Mesenchymal stem cell (in vitro differentiated cells and primary cell): ENCODE results near the gene ZNHIT3.

ENCODE experiments used
- DNase-seq: peaks from one replicate; pipeline ENCODE4 v3.0.0-alpha.2; 2013
- H2AFZ ChIP-seq: one replicate; pipeline ENCODE4 v1.6.1; 2013; ENCODE audit warnings: low read depth, mild to moderate bottlenecking, control low read depth, inconsistent platforms, low read length, moderate library complexity
- H2AK5ac ChIP-seq: 2 replicates; pipeline ENCODE4 v1.6.1; 2013; ENCODE audit warnings: low read length, moderate library complexity, mild to moderate bottlenecking, inconsistent platforms; ENCODE audit not compliant: severe bottlenecking
- H2BK120ac ChIP-seq: one replicate; pipeline ENCODE4 v1.6.1; 2013; ENCODE audit warnings: low read depth, mild to moderate bottlenecking, inconsistent platforms, low read length, moderate library complexity
- H2BK12ac ChIP-seq, 2 experiments: one replicate each; pipeline ENCODE4 v1.6.1; 2013; ENCODE audit warnings: inconsistent platforms in 2 of 2, low read length in 2 of 2, mild to moderate bottlenecking in 2 of 2, moderate library complexity in 2 of 2, control low read depth in 1 of 2
- H2BK15ac ChIP-seq: one replicate; pipeline ENCODE4 v1.6.1; 2013; ENCODE audit warnings: mild to moderate bottlenecking, low read depth, inconsistent platforms; ENCODE audit not compliant: poor library complexity, severe bottlenecking
- H2BK5ac ChIP-seq: 2 replicates; pipeline ENCODE4 v1.6.1; 2013; ENCODE audit warnings: low read depth, mild to moderate bottlenecking, low read length, control low read depth, inconsistent platforms; ENCODE audit not compliant: poor library complexity, severe bottlenecking
- H3K14ac ChIP-seq, 2 experiments: one replicate each; pipeline ENCODE4 v1.6.1; 2013; ENCODE audit warnings: inconsistent platforms in 2 of 2, low read length in 2 of 2, control low read depth in 1 of 2, mild to moderate bottlenecking in 1 of 2, moderate library complexity in 1 of 2
- H3K18ac ChIP-seq, 2 experiments: one replicate each; pipeline ENCODE4 v1.6.1; 2013; ENCODE audit warnings: inconsistent platforms in 2 of 2, low read length in 2 of 2, control low read depth in 1 of 2, low read depth in 1 of 2, mild to moderate bottlenecking in 1 of 2
- H3K23ac ChIP-seq, 2 experiments: one replicate each; pipeline ENCODE4 v1.6.1; 2013; ENCODE audit warnings: inconsistent platforms in 2 of 2, low read length in 2 of 2, mild to moderate bottlenecking in 2 of 2, moderate library complexity in 2 of 2, control low read depth in 1 of 2
- H3K27ac ChIP-seq: 2 replicates; pipeline ENCODE4 v1.5.1; 2013; ENCODE audit warnings: mild to moderate bottlenecking, moderate library complexity, low read length, control low read depth, inconsistent platforms; ENCODE audit not compliant: poor library complexity, severe bottlenecking
- H3K27me3 ChIP-seq, 2 experiments: 2 replicates each; pipeline versions ENCODE4 v1.6.1 to v1.7.0; 2013; ENCODE audit warnings: low read length in 2 of 2, mild to moderate bottlenecking in 2 of 2, moderate library complexity in 2 of 2, control low read depth in 1 of 2, inconsistent platforms in 1 of 2; ENCODE audit not compliant: control insufficient read depth in 1 of 2, insufficient read depth in 1 of 2
- H3K36me3 ChIP-seq, 2 experiments: 2 replicates each; pipeline versions ENCODE4 v1.6.1 to v1.7.0; 2013; ENCODE audit warnings: low read length in 2 of 2, control low read depth in 1 of 2, inconsistent platforms in 1 of 2, low read depth in 1 of 2, mild to moderate bottlenecking in 1 of 2; ENCODE audit not compliant: insufficient read depth in 2 of 2, control insufficient read depth in 1 of 2
- H3K4ac ChIP-seq, 2 experiments: one replicate each; pipeline ENCODE4 v1.6.1; 2013; ENCODE audit warnings: inconsistent platforms in 2 of 2, low read length in 2 of 2, mild to moderate bottlenecking in 2 of 2, moderate library complexity in 2 of 2, control low read depth in 1 of 2, low read depth in 1 of 2
- H3K4me1 ChIP-seq: 2 replicates; pipeline ENCODE4 v1.6.1; 2013; ENCODE audit warnings: low read depth, low read length, control low read depth; ENCODE audit not compliant: control insufficient read depth, insufficient read depth
- H3K4me2 ChIP-seq: 2 replicates; pipeline ENCODE4 v1.6.1; 2013; ENCODE audit warnings: low read length, mild to moderate bottlenecking, inconsistent platforms; ENCODE audit not compliant: poor library complexity, severe bottlenecking
- H3K4me3 ChIP-seq, 2 experiments: 2 replicates each; pipeline versions ENCODE4 v1.5.1 to v1.7.0; 2013; ENCODE audit warnings: low read length in 2 of 2, mild to moderate bottlenecking in 2 of 2, control low read depth in 1 of 2, low read depth in 1 of 2; ENCODE audit not compliant: insufficient read depth in 1 of 2
- H3K79me1 ChIP-seq: replicated peaks from 2 replicates; pipeline ENCODE4 v1.6.1; 2013; ENCODE audit warnings: mild to moderate bottlenecking, control low read depth, low read length, inconsistent platforms; ENCODE audit not compliant: poor library complexity, severe bottlenecking
- H3K9ac ChIP-seq: 2 replicates; pipeline ENCODE4 v1.7.0; 2013; ENCODE audit warnings: mild to moderate bottlenecking, low read length, moderate library complexity
- H3K9me3 ChIP-seq: 2 replicates; pipeline ENCODE4 v1.7.0; 2013; ENCODE audit warnings: mild to moderate bottlenecking, low read length; ENCODE audit not compliant: control insufficient read depth
- H4K8ac ChIP-seq: one replicate; pipeline ENCODE4 v1.6.1; 2013; ENCODE audit warnings: inconsistent platforms, mild to moderate bottlenecking, low read length, moderate library complexity
- H4K91ac ChIP-seq: one replicate; pipeline ENCODE4 v1.6.1; 2013; ENCODE audit warnings: mild to moderate bottlenecking, low read length, inconsistent platforms
- WGBS: methylation state at CpG from one replicate; pipeline ENCODE4 v1.1.7; 2013; ENCODE audit warnings: mixed read lengths; 5-methylcytosine and 5-hydroxymethylcytosine counted together

The ZNHIT3 gene

GRCh38 chr17:36544044-36544306, 57.5 kb downstream of the ZNHIT3 start:
- peak; percentile 78 for DNase-seq
- peak overlapping the region; percentile 26 to 97 for H3K4ac ChIP-seq
- H3K36me3 ChIP-seq: peaks cover 0 to 25% of the 10 kb centered on the region in 2 experiments
- H3K9ac ChIP-seq: peak overlapping the region; percentile 99
- H3K23ac ChIP-seq: no peak overlapping the region
- no peak overlapping the region for H2BK5ac ChIP-seq
- peak overlapping the region in 1 of 2 experiments; percentile 76 for H3K14ac ChIP-seq
- H4K8ac ChIP-seq: no peak overlapping the region
- H3K27ac ChIP-seq: peak overlapping the region; percentile 96
- H2BK15ac ChIP-seq: no peak overlapping the region
- H3K4me1 ChIP-seq: peaks cover 3% of the 10 kb centered on the region
- H2BK120ac ChIP-seq: no peak overlapping the region
- no peaks in the 10 kb centered on the region for H3K27me3 ChIP-seq
- H2AFZ ChIP-seq: no peak overlapping the region
- peak overlapping the region; percentile 92 for H4K91ac ChIP-seq
- H3K9me3 ChIP-seq: no peaks in the 10 kb centered on the region
- peak overlapping the region; percentile 79 to 87 for H3K4me3 ChIP-seq
- peaks cover 5% of the 10 kb centered on the region for H3K79me1 ChIP-seq
- WGBS: 1% methylated on average over 10 of the region's 10 CpGs
- H3K4me2 ChIP-seq: peak overlapping the region; percentile 70
- H2BK12ac ChIP-seq: no peak overlapping the region
- peak overlapping the region; percentile 94 for H3K18ac ChIP-seq
- H2AK5ac ChIP-seq: no peak overlapping the region

DNA sequence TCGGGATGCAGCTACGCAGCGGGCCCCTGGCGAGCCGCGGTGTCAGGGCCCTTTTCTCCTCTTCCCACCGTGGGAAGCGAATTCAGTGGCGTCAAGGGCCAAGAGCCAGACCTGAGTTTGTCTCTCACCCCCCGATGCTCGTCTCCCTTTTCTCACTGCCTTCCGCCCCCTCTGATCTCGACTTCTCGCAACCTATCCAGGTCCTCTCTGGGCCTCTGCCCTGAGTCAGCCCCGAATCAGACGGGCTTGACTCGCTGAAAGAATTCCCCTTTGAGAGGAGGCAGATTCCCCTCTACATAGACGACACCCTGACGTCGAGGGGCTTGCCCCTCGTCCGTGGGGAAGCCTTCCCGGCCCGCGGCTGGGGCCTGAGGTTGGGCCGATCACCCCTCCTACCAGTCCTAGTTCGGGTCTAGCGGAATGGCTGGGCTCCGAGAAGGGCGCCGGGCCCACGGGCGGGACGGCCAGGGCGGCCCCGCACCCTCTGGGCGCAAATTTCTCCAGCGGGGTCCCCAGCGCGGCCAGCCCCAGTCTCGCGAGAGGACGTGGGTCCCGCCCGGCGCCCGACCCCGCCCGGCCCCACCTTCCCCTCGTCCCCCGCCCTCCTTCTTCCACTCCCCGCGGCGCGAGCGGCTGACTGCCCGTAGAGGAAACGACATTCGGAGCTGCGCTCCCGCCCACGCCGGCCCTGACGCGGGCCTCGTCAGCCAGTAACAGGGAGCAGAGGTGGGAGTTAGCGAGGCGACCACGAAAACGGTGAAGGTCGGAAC, 58.0 kb downstream of the ZNHIT3 start, which contains the start of gene GGNBP2:
TSS of gene GGNBP2 (plus strand) at position 613 of the 770 bp plus-strand sequence. CDS start 806 bp downstream, outside the sequence.
- Histone ChIP-seq H3K23ac (peak within 1 kb of the TSS in 1 of 2 experiments; percentile 96), H3K27me3 (no peaks in the 10 kb centered on the region), H3K4ac (peak within 1 kb of the TSS; percentile 97 to 98), H3K4me2 (peak within 1 kb of the TSS; percentile 70), H3K4me1 (peaks cover 3% of the 10 kb centered on the region), H2AK5ac (peak within 1 kb of the TSS; percentile 20), H2AFZ (peak within 1 kb of the TSS; percentile 79), H2BK12ac (peak within 1 kb of the TSS in 1 of 2 experiments; percentile 93), H3K9ac (peak within 1 kb of the TSS; percentile 100), H3K79me1 (peaks cover 5% of the 10 kb centered on the region), H3K18ac (peak within 1 kb of the TSS; percentile 94 to 100), H3K27ac (peak within 1 kb of the TSS; percentile 100), H2BK120ac (peak within 1 kb of the TSS; percentile 82), H4K91ac (peak within 1 kb of the TSS; percentile 98), H2BK15ac (peak within 1 kb of the TSS; percentile 86), H2BK5ac (peak within 1 kb of the TSS; percentile 91), H3K9me3 (no peaks in the 10 kb centered on the region), H3K14ac (peak within 1 kb of the TSS; percentile 2 to 99), H3K4me3 (peak within 1 kb of the TSS; percentile 85 to 100), H3K36me3 (peaks cover 0 to 24% of the 10 kb centered on the region in 2 experiments), H4K8ac (peak within 1 kb of the TSS; percentile 97)
- peak; percentile 95 for DNase-seq
- WGBS: under 1% methylated on average over 63 of the region's 71 CpGs

GRCh38 chr17:36545077-36545464, 58.6 kb downstream of the ZNHIT3 start:
- Histone ChIP-seq H3K18ac (peak overlapping the region; percentile 87 to 97), H2AK5ac (no peak overlapping the region), H3K36me3 (peaks cover 3 to 23% of the 10 kb centered on the region in 2 experiments), H4K8ac (peak overlapping the region; percentile 93), H3K4me2 (peak overlapping the region; percentile 38), H2BK15ac (peak overlapping the region; percentile 80), H3K14ac (peak overlapping the region; percentile 2 to 95), H2BK12ac (peak overlapping the region in 1 of 2 experiments; percentile 63), H2AFZ (no peak overlapping the region), H3K4me1 (peaks cover 3% of the 10 kb centered on the region), H2BK120ac (peak overlapping the region; percentile 82), H3K79me1 (peaks cover 5% of the 10 kb centered on the region), H3K4me3 (peak overlapping the region; percentile 85 to 87), H3K27ac (peak overlapping the region; percentile 100), H2BK5ac (peak overlapping the region; percentile 91), H3K9ac (peak overlapping the region; percentile 99), H3K27me3 (no peaks in the 10 kb centered on the region), H4K91ac (peak overlapping the region; percentile 92), H3K23ac (peak overlapping the region in 1 of 2 experiments; percentile 89), H3K9me3 (no peaks in the 10 kb centered on the region), H3K4ac (peak overlapping the region; percentile 85 to 98)
- no peak for DNase-seq
- WGBS: 2% methylated on average over 17 of the region's 38 CpGs
